Kidney (tissue), 14 donors: ENCODE data around the gene TRPM2. TPM values are rescaled to one million over a fixed set of nuclear protein-coding genes. Genes with fewer than 3 reads are reported as not detected.

Experiments
- DNase-seq, 5 donors: peaks; one replicate each; pipeline ENCODE4 v3.0.0-alpha.2; 2013 to 2020
- FAIRE-seq: peaks from 2 replicates; lab custom pipeline; 2012; peaks lifted over from hg19 to GRCh38; lab: Jason Lieb, UNC
- H3K27ac ChIP-seq, 2 donors: one replicate each; pipeline ENCODE4 v1.7.0; 2013; ENCODE audit warnings: low read depth in 2 of 2, low read length in 2 of 2, inconsistent platforms in 1 of 2
- H3K27me3 ChIP-seq: one replicate; pipeline ENCODE4 v1.7.1; 2013; ENCODE audit warnings: low read length, inconsistent platforms; ENCODE audit not compliant: control insufficient read depth, insufficient read depth
- H3K36me3 ChIP-seq, 3 donors: one replicate each; pipeline versions ENCODE4 v1.7.0 to v1.7.1; 2013; ENCODE audit warnings: low read length in 3 of 3, control low read depth in 1 of 3, inconsistent platforms in 1 of 3; ENCODE audit not compliant: insufficient read depth in 3 of 3, control insufficient read depth in 2 of 3
- H3K4me1 ChIP-seq, 3 donors: one replicate each; pipeline versions ENCODE4 v1.7.0 to v1.7.1; 2013; ENCODE audit warnings: low read length in 3 of 3, inconsistent platforms in 1 of 3, low read depth in 1 of 3; ENCODE audit not compliant: control insufficient read depth in 2 of 3, insufficient read depth in 2 of 3
- H3K4me3 ChIP-seq, 3 donors: one replicate each; pipeline versions ENCODE4 v1.7.0 to v1.8.1; 2013; ENCODE audit warnings: low read length in 3 of 3, control low read depth in 1 of 3, inconsistent platforms in 1 of 3
- H3K9ac ChIP-seq, 3 donors: one replicate each; pipeline versions ENCODE4 v1.7.0 to v1.7.1; 2013; ENCODE audit warnings: low read length in 3 of 3, control low read depth in 1 of 3, inconsistent platforms in 1 of 3
- H3K9me3 ChIP-seq, 3 donors: one replicate each; pipeline versions ENCODE4 v1.7.0 to v1.7.1; 2013; ENCODE audit warnings: low read length in 3 of 3, control low read depth in 1 of 3, inconsistent platforms in 1 of 3; ENCODE audit not compliant: control insufficient read depth in 2 of 3, insufficient read depth in 1 of 3
- intact Hi-C: fragments of 100-400 bp; cut with DNase I; formaldehyde crosslinking; loops from one replicate; pipeline ENCODE4 v1.11.1; 2022
- polyA plus RNA-seq: library from polyadenylated mRNA; stranded (reverse); fragments of 350-450 nt; fragmentation: Illumina TruSeq; extraction: RNeasy Lipid Tissue Mini Kit (QIAGEN cat#74804); gene quantifications from one replicate; pipeline ENCODE4 v1.2.3, GENCODE V29; 2014; ENCODE audit warnings: low read depth, low replicate concordance; ENCODE audit not compliant: insufficient read depth
- total RNA-seq: library from RNA; stranded (reverse); fragmentation: NEBNext Ultra II Directional; extraction: Animal tissue kit (Norgen Biotek cat#: 25700); gene quantifications from one replicate; pipeline ENCODE4 v1.2.1, GENCODE V29; 2021
- TF ChIP-seq, protein P1 (sequence below): IDR thresholded peaks from 3 replicates; pipeline ENCODE4 v1.5.1; 2012; ENCODE audit warnings: mild to moderate bottlenecking, moderate library complexity, borderline replicate concordance; ENCODE audit not compliant: insufficient read depth; ENCODE audit errors: extremely low read depth
- donor health status: control.
- donor health status: control.
- donor health status: control.
- donor health status: control.
- donor health status: control.
- donor health status: DM: yes; HTN: yes; CAD: no.
- donor health status: Normal renal cell carcinoma (clear cell type).

Gene TRPM2
- total and polyA plus RNA-seq, 2 donors from 2014 or later: 2.0 to 11.5 TPM

GRCh38 chr21:44490816-44491215, 137.4 kb downstream of the TRPM2 start:
- no peak for FAIRE-seq
- TF ChIP-seq, protein P1, sequence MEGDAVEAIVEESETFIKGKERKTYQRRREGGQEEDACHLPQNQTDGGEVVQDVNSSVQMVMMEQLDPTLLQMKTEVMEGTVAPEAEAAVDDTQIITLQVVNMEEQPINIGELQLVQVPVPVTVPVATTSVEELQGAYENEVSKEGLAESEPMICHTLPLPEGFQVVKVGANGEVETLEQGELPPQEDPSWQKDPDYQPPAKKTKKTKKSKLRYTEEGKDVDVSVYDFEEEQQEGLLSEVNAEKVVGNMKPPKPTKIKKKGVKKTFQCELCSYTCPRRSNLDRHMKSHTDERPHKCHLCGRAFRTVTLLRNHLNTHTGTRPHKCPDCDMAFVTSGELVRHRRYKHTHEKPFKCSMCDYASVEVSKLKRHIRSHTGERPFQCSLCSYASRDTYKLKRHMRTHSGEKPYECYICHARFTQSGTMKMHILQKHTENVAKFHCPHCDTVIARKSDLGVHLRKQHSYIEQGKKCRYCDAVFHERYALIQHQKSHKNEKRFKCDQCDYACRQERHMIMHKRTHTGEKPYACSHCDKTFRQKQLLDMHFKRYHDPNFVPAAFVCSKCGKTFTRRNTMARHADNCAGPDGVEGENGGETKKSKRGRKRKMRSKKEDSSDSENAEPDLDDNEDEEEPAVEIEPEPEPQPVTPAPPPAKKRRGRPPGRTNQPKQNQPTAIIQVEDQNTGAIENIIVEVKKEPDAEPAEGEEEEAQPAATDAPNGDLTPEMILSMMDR: no peak
- intact Hi-C loops: no loop called here

More at GRCh38 chr21:44490816-44491215, 137.4 kb downstream of the TRPM2 start:
- H3K4me3 ChIP-seq: no peak overlapping the region
- no peak for DNase-seq
- no peak overlapping the region for H3K27ac ChIP-seq
- no peak overlapping the region for H3K9ac ChIP-seq
- H3K36me3 ChIP-seq: no peaks in the 10 kb centered on the region
- no peaks in the 10 kb centered on the region for H3K27me3 ChIP-seq
- H3K4me1 ChIP-seq: no peaks in the 10 kb centered on the region
- peaks cover 0 to 14% (median 0%) of the 10 kb centered on the region in 3 donors for H3K9me3 ChIP-seq

Other genes starting within 250 kb of the TRPM2 start
- gene PWP2, start 246.2 kb upstream of the TRPM2 start, total RNA-seq: 8.1 TPM
- gene PWP2, start 246.2 kb upstream of the TRPM2 start, polyA plus RNA-seq: 0.84 TPM
- gene GATD3, start 219.9 kb upstream of the TRPM2 start, total RNA-seq: 15.8 TPM
- gene GATD3, start 219.9 kb upstream of the TRPM2 start, polyA plus RNA-seq: 18.3 TPM
- gene ICOSLG, start 112.7 kb upstream of the TRPM2 start, total RNA-seq: 10.2 TPM
- gene ICOSLG, start 112.7 kb upstream of the TRPM2 start, polyA plus RNA-seq: 3.0 TPM
- not detected for gene DNMT3L, start 91.7 kb upstream of the TRPM2 start, total RNA-seq
- 0.47 TPM for gene DNMT3L, start 91.7 kb upstream of the TRPM2 start, polyA plus RNA-seq
- gene AIRE, start 67.7 kb upstream of the TRPM2 start, total RNA-seq: 0.25 TPM
- 0.09 TPM for gene AIRE, start 67.7 kb upstream of the TRPM2 start, polyA plus RNA-seq
- 197 TPM for gene PFKL, start 53.6 kb upstream of the TRPM2 start, total RNA-seq
- gene PFKL, start 53.6 kb upstream of the TRPM2 start, polyA plus RNA-seq: 155 TPM
- 23.3 TPM for gene CFAP410, start 14.2 kb upstream of the TRPM2 start, total RNA-seq
- 45.3 TPM for gene CFAP410, start 14.2 kb upstream of the TRPM2 start, polyA plus RNA-seq
- gene LRRC3, start 101.9 kb downstream of the TRPM2 start, total RNA-seq: 1.4 TPM
- gene LRRC3, start 101.9 kb downstream of the TRPM2 start, polyA plus RNA-seq: 0.60 TPM
- gene KRTAP10-1, start 186.6 kb downstream of the TRPM2 start, total RNA-seq: not detected
- not detected for gene KRTAP10-1, start 186.6 kb downstream of the TRPM2 start, polyA plus RNA-seq
- not detected for gene KRTAP10-2, start 197.9 kb downstream of the TRPM2 start, total RNA-seq
- gene KRTAP10-2, start 197.9 kb downstream of the TRPM2 start, polyA plus RNA-seq: not detected
- not detected for gene KRTAP10-3, start 205.2 kb downstream of the TRPM2 start, total RNA-seq
- not detected for gene KRTAP10-3, start 205.2 kb downstream of the TRPM2 start, polyA plus RNA-seq
- not detected for gene KRTAP10-4, start 220.1 kb downstream of the TRPM2 start, total RNA-seq
- not detected for gene KRTAP10-4, start 220.1 kb downstream of the TRPM2 start, polyA plus RNA-seq
- gene KRTAP10-5, start 227.0 kb downstream of the TRPM2 start, total RNA-seq: not detected
- not detected for gene KRTAP10-5, start 227.0 kb downstream of the TRPM2 start, polyA plus RNA-seq
- not detected for gene KRTAP10-6, start 238.9 kb downstream of the TRPM2 start, total RNA-seq
- gene KRTAP10-6, start 238.9 kb downstream of the TRPM2 start, polyA plus RNA-seq: not detected
- not detected for gene KRTAP10-7, start 247.0 kb downstream of the TRPM2 start, total RNA-seq
- gene KRTAP10-7, start 247.0 kb downstream of the TRPM2 start, polyA plus RNA-seq: not detected